Measurements from ENCODE around the gene KRT81.

- no peak for TF ChIP-seq POLR2A (IDR thresholded peaks at IDR 0.05; ENCODE audit: low read length)
- TF ChIP-seq GATA1 (IDR thresholded peaks at IDR 0.05; ENCODE audit: low read depth, low read length): no peak
These were observed 32.2 kb upstream of the KRT81 start for GRCh38 chr12:52323416-52324152.

All from erythroblast (primary cell).